Tibial nerve (tissue), 4 donors: Measurements from ENCODE around the gene TSPAN5. TPM values are rescaled to one million over a fixed set of nuclear protein-coding genes. Genes with fewer than 3 reads are reported as not detected.

Experiments used
- DNase-seq, 2 donors: peaks; one replicate each; pipeline ENCODE4 v3.0.0-alpha.2; 2019; ENCODE audit warnings: low spot score in 2 of 2
- H3K27ac ChIP-seq, 4 donors: fragments of 200-600 bp; sonication (generic) in 3 of 4; one replicate each; pipeline ENCODE4 v1.5.1; 2017 to 2019; ENCODE audit warnings: mild to moderate bottlenecking in 1 of 4
- H3K27me3 ChIP-seq, 2 donors: fragments of 200-600 bp; sonication (generic) in 1 of 2; one replicate each; pipeline versions ENCODE4 v1.5.1 to v1.6.0; 2017 to 2019
- H3K36me3 ChIP-seq, 3 donors: fragments of 200-600 bp; sonication (generic); one replicate each; pipeline ENCODE4 v1.5.1; 2018 to 2019
- H3K4me1 ChIP-seq, 4 donors: fragments of 200-600 bp; sonication (generic) in 3 of 4; one replicate each; pipeline ENCODE4 v1.5.1; 2017 to 2019
- H3K4me3 ChIP-seq, 4 donors: fragments of 200-600 bp; sonication (generic) in 3 of 4; one replicate each; pipeline ENCODE4 v1.5.1; 2017 to 2019; ENCODE audit warnings: mild to moderate bottlenecking in 1 of 4, moderate library complexity in 1 of 4
- H3K9me3 ChIP-seq, 4 donors: fragments of 200-600 bp; sonication (generic) in 3 of 4; one replicate each; pipeline ENCODE4 v1.5.1; 2017 to 2019
- EP300 ChIP-seq, 2 donors: sonication (generic); formaldehyde crosslinking; IDR thresholded peaks; one replicate each; pipeline ENCODE4 v1.6.1; 2017; ENCODE audit warnings: antibody characterized with exemption in 2 of 2, mild to moderate bottlenecking in 1 of 2
- POLR2A ChIP-seq, 2 donors: fragments of 450-650 bp; IDR thresholded peaks; one replicate each; pipeline ENCODE4 v1.6.1; 2017; ENCODE audit warnings: antibody characterized with exemption in 2 of 2, mild to moderate bottlenecking in 2 of 2, moderate library complexity in 2 of 2
- WGBS, 2 donors: methylation state at CpG; one replicate each; pipeline ENCODE4 v1.1.5; 2018; 5-methylcytosine and 5-hydroxymethylcytosine counted together
- total RNA-seq, 4 donors: library from RNA; depleted of rRNA; stranded (reverse); fragments of >200 nt; gene quantifications; one replicate each; pipeline ENCODE4 v1.1.0, GENCODE V29; 2016
- TF ChIP-seq, protein P1 (sequence below), 5 experiments: fragments of 200-600 bp in 3 of 5; fragments of 450-650 bp in 2 of 5; sonication (generic) in 3 of 5; IDR thresholded peaks; one replicate each; pipeline ENCODE4 v1.5.1; 2016 to 2019; ENCODE audit warnings: antibody characterized with exemption in 5 of 5, mild to moderate bottlenecking in 3 of 5, moderate library complexity in 2 of 5

The TSPAN5 gene
- total RNA-seq, 4 donors from 2014 or later: 15.3 to 30.8 (median 25.6) TPM

DNA sequence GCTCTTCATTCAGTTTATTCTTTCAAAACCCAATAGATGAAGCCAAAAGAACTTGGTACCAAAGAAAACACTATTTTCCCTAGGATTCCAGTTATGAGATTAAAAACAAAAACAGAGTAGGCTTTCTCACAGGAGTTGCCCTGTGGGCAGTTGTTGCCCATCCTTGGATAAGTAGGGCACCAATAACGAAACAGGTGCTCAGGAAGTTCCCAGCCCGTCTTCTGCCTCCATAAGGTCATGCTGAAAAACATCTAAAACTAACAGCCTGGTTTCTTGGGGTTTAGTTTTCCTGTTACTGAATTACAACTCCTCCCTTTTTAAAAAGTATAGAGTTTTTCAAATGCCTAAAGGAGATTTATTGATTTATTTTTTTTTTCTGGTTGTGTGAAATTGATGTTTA is 14.7 kb downstream of the TSPAN5 start:
- TF ChIP-seq, protein P1, sequence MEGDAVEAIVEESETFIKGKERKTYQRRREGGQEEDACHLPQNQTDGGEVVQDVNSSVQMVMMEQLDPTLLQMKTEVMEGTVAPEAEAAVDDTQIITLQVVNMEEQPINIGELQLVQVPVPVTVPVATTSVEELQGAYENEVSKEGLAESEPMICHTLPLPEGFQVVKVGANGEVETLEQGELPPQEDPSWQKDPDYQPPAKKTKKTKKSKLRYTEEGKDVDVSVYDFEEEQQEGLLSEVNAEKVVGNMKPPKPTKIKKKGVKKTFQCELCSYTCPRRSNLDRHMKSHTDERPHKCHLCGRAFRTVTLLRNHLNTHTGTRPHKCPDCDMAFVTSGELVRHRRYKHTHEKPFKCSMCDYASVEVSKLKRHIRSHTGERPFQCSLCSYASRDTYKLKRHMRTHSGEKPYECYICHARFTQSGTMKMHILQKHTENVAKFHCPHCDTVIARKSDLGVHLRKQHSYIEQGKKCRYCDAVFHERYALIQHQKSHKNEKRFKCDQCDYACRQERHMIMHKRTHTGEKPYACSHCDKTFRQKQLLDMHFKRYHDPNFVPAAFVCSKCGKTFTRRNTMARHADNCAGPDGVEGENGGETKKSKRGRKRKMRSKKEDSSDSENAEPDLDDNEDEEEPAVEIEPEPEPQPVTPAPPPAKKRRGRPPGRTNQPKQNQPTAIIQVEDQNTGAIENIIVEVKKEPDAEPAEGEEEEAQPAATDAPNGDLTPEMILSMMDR (IDR thresholded peaks at IDR 0.05): no peak
- TF ChIP-seq POLR2A (IDR thresholded peaks at IDR 0.05) (no peak), EP300 (IDR thresholded peaks at IDR 0.05) (no peak)
- Histone ChIP-seq H3K27ac (no peak overlapping the region), H3K27me3 (no peaks in the 10 kb centered on the region), H3K4me1 (peaks cover 0 to 14% (median 7%) of the 10 kb centered on the region in 4 donors), H3K4me3 (no peak overlapping the region), H3K9me3 (no peaks in the 10 kb centered on the region), H3K36me3 (no peaks in the 10 kb centered on the region)
- WGBS, 2 donors: 83 to 88% methylated on average over 2 of the region's 2 CpGs
- no peak for DNase-seq

DNA sequence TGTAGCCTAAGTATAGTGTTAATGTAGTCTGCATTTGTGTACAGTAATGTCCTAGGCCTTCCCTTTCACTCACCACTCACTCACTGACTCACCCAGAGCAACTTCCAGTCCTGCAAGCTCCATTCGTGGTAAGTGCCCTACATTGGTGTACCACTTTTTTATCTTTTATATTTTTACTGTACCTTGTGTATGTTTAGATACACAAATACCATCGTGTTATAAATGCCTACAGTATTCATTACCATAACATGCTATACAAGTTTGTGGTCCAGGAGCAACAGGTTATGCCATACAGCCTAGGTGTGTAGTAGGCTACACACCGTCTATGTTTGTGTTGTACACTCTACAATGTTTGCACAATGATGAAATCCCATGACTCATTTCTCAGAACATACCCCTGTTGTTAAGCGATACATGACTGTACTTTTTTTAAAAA is 15.4 kb downstream of the TSPAN5 start:
- Histone ChIP-seq H3K4me3 (no peak overlapping the region), H3K9me3 (no peaks in the 10 kb centered on the region), H3K4me1 (peaks cover 0 to 8% (median 3%) of the 10 kb centered on the region in 4 donors), H3K27ac (no peak overlapping the region), H3K36me3 (no peaks in the 10 kb centered on the region), H3K27me3 (no peaks in the 10 kb centered on the region)
- TF ChIP-seq POLR2A (IDR thresholded peaks at IDR 0.05) (no peak), EP300 (IDR thresholded peaks at IDR 0.05) (no peak)
- TF ChIP-seq, protein P1 (IDR thresholded peaks at IDR 0.05): no peak
- DNase-seq: no peak
- 75 to 87% methylated on average over 4 of the region's 4 CpGs for WGBS, 2 donors

DNA sequence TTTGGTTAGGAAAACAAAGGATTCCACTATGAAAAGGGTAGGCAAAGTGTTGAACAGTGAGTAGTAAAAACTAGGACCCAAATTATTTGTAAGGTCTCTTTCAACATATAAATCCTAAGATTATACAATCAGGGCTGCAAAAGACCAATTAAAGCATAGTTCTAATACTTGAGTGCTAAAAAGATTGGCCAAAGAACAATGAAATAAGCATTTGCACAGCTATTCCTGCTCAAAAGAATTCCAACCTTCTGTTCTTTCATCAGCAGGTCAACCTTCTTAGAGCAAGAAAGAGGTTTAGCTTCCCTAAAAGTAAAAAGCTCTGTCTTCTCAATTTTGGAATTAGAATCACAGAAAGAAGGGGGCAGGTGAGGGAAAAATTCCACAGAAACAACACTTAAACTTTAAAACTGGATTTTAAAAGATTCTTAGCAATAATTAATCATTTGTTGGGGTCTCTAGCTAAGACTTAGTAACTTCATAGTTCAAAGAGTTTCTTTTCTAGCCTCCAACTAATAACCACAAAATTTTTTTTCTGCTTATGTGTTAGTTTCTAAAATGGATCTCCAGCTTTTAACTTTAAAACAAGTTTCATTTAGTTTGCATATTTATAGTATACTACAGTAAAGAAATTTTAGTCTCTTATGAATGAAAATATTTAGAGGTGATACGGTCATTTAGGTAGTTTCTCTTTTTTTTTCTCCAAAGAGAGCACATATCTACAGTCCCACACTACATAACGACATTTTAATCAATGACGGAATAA is 16.3 kb downstream of the TSPAN5 start:
- TF ChIP-seq, protein P1 (IDR thresholded peaks at IDR 0.05): no peak
- no peak for TF ChIP-seq EP300 (IDR thresholded peaks at IDR 0.05)
- TF ChIP-seq POLR2A (IDR thresholded peaks at IDR 0.05): no peak
- 89 to 93% methylated on average over 3 of the region's 3 CpGs for WGBS, 2 donors
- peaks cover 0 to 6% (median 1%) of the 10 kb centered on the region in 4 donors for H3K4me1 ChIP-seq

DNA sequence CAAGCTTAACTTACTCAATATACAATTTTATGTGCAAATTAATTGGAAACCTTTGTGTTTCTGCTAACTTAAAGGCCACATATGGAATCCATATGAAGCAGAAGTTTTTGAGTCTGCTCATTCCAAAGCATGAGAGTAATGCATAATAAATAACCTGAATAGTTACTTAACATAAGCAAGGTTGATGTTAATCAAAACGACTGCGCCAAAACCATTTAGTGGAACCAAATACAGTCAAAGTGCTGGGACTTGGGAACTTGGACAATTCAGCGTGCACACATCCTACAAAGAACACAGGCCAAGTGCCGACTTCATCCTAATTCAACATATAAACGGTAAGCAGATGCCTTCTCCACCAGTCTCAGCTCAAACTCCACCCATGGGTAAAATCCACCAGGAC is 17.0 kb downstream of the TSPAN5 start:
- TF ChIP-seq EP300 (IDR thresholded peaks at IDR 0.05) (no peak), POLR2A (IDR thresholded peaks at IDR 0.05) (no peak)
- TF ChIP-seq, protein P1 (IDR thresholded peaks at IDR 0.05): no peak
- DNase-seq: no peak
- 77 to 80% methylated on average over 5 of the region's 5 CpGs for WGBS, 2 donors
- Histone ChIP-seq H3K4me3 (no peak overlapping the region), H3K27ac (no peak overlapping the region), H3K36me3 (no peaks in the 10 kb centered on the region), H3K4me1 (peaks cover 0 to 6% (median 0%) of the 10 kb centered on the region in 4 donors), H3K9me3 (no peaks in the 10 kb centered on the region), H3K27me3 (no peaks in the 10 kb centered on the region)

More for the DNA sequence above, 16.3 kb downstream of the TSPAN5 start:
- DNase-seq: no peak
- H3K4me3 ChIP-seq: no peak overlapping the region
- H3K27ac ChIP-seq: no peak overlapping the region
- no peaks in the 10 kb centered on the region for H3K36me3 ChIP-seq
- H3K27me3 ChIP-seq: no peaks in the 10 kb centered on the region
- no peaks in the 10 kb centered on the region for H3K9me3 ChIP-seq

DNA sequence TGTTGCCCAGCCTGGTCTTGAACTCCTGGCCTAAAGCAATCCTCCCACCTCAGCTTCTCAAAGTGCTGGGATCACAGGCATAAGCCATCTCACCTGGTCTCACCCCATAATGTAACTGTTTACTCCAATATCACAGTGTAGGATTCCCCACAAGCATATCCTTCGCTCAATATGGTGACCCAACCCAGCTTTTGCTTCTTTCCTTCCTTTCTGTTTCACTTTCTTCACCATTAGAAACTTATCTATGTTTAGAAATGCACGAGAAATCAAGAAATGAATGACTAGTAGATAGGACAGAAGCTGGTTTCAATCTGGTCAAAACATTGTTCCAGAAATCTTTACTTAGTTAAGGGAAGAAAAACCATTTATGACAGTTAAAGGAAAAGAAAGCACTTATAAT is 18.9 kb downstream of the TSPAN5 start:
- Histone ChIP-seq H3K4me3 (no peak overlapping the region), H3K4me1 (peaks cover 0 to 6% (median 0%) of the 10 kb centered on the region in 4 donors), H3K9me3 (no peaks in the 10 kb centered on the region), H3K27ac (no peak overlapping the region), H3K36me3 (no peaks in the 10 kb centered on the region), H3K27me3 (no peaks in the 10 kb centered on the region)
- TF ChIP-seq EP300 (IDR thresholded peaks at IDR 0.05) (no peak), POLR2A (IDR thresholded peaks at IDR 0.05) (no peak)
- TF ChIP-seq, protein P1 (IDR thresholded peaks at IDR 0.05): no peak
- no peak for DNase-seq
- 86 to 90% methylated on average over 2 of the region's 2 CpGs for WGBS, 2 donors
